HepG2 (cell line): Measurements from ENCODE around the gene SPDYE4. TPM values are rescaled to one million over a fixed set of nuclear protein-coding genes. Genes with fewer than 3 reads are reported as not detected.
A peak's percentile ranks its signal among the peaks of the same experiment; 100 is the strongest.

Experiments used
- ATAC-seq: fragments of 200-7000 bp; cut with Tn5 transposase; 3 replicates; pipeline ENCODE4 v1.9.1; 2020; ENCODE audit warnings: mild to moderate bottlenecking, moderate library complexity
- BruUV-seq: library from RNA; stranded (reverse); fragments of 400-500 nt; replicated peaks from 2 replicates; lab custom pipeline; 2021; lab: Mats Ljungman, UMichigan
- CTCF ChIA-PET: fragments of 300-600 bp; formaldehyde crosslinking; extraction: SDS; loops from one replicate; lab custom pipeline; 2021; ENCODE audit warnings: low total read pairs, inconsistent platforms, low intra/inter-chr PET ratio; lab: Yijun Ruan, JAX
- POLR2A ChIA-PET: fragments of 350-600 bp; sonication (Branson Sonifier 250); formaldehyde crosslinking; loops from one replicate; lab custom pipeline; 2020; ENCODE audit warnings: antibody characterized with exemption, inconsistent platforms; lab: Yijun Ruan, JAX
- DNase-seq: peaks from one replicate; pipeline ENCODE4 v3.0.0-alpha.2; 2015; ENCODE audit warnings: low spot score
- FAIRE-seq: peaks from 3 replicates; lab custom pipeline; 2011; peaks lifted over from hg19 to GRCh38; lab: Jason Lieb, UNC
- H2AFZ ChIP-seq: one replicate; pipeline ENCODE4 v1.6.1; 2011; ENCODE audit warnings: low read length, inconsistent platforms
- H3K27ac ChIP-seq: fragments of 300-600 bp; 3 replicates; pipeline ENCODE4 v1.8.0; 2011; ENCODE audit warnings: mixed run types, mild to moderate bottlenecking, mixed read lengths, low read length, inconsistent platforms; ENCODE audit not compliant: insufficient read depth; ENCODE audit errors: extremely low read length
- H3K27me3 ChIP-seq, 2 experiments: fragments of 200-600 bp in 1 of 2; 2 replicates in 1 of 2; 3 replicates in 1 of 2; pipeline versions ENCODE4 v1.6.0 to v1.8.0; 2011; ENCODE audit warnings: low read length in 2 of 2, mild to moderate bottlenecking in 2 of 2, moderate library complexity in 2 of 2, inconsistent platforms in 1 of 2; ENCODE audit not compliant: insufficient read depth in 2 of 2, control insufficient read depth in 1 of 2
- H3K36me3 ChIP-seq, 2 experiments: fragments of 200-600 bp in 1 of 2; replicated peaks in 1 of 2; 2 replicates in 1 of 2; 3 replicates in 1 of 2; pipeline versions ENCODE4 v1.5.1 to v1.8.0; 2011; ENCODE audit warnings: low read length in 2 of 2, inconsistent platforms in 1 of 2; ENCODE audit not compliant: insufficient read depth in 2 of 2, control insufficient read depth in 1 of 2
- H3K4me1 ChIP-seq: 2 replicates; pipeline ENCODE4 v1.5.1; 2012; ENCODE audit warnings: low read length, inconsistent platforms; ENCODE audit not compliant: insufficient read depth
- H3K4me2 ChIP-seq: 2 replicates; pipeline ENCODE4 v1.6.0; 2011; ENCODE audit warnings: low read depth, low read length, inconsistent platforms
- H3K4me3 ChIP-seq, 3 experiments: fragments of 200-600 bp in 1 of 3; sonication (generic), shearing (Covaris generic) in 1 of 3; replicated peaks in 1 of 3; 2 replicates each; pipeline ENCODE4 v1.5.1; 2011 to 2016; ENCODE audit warnings: low read length in 3 of 3, inconsistent platforms in 2 of 3, low read depth in 2 of 3, mild to moderate bottlenecking in 2 of 3, control low read depth in 1 of 3, mixed read lengths in 1 of 3; ENCODE audit not compliant: insufficient read depth in 1 of 3
- H3K79me2 ChIP-seq: one replicate; pipeline ENCODE4 v1.6.1; 2011; ENCODE audit warnings: low read length, inconsistent platforms; ENCODE audit not compliant: insufficient read depth
- H3K9ac ChIP-seq: 2 replicates; pipeline ENCODE4 v1.6.0; 2011; ENCODE audit warnings: mild to moderate bottlenecking, low read depth, low read length, inconsistent platforms; ENCODE audit not compliant: insufficient read depth
- H3K9me3 ChIP-seq: 2 replicates; pipeline ENCODE4 v1.5.1; 2012; ENCODE audit warnings: mild to moderate bottlenecking, low read length
- H4K20me1 ChIP-seq: 2 replicates; pipeline ENCODE4 v1.6.0; 2011; ENCODE audit warnings: inconsistent platforms, mild to moderate bottlenecking, low read length, moderate library complexity; ENCODE audit not compliant: insufficient read depth
- ATF7 ChIP-seq, 2 experiments: fragments of 450-650 bp in 1 of 2; sonication (generic) in 1 of 2; formaldehyde crosslinking in 1 of 2; IDR thresholded peaks; 2 replicates each; pipeline versions ENCODE4 v1.4.0 to v1.6.1; 2016 to 2020; ENCODE audit warnings: antibody characterized with exemption in 1 of 2, mild to moderate bottlenecking in 1 of 2, missing genetic modification reagents in 1 of 2
- CREB1 ChIP-seq, 2 experiments: fragments of 450-650 bp in 1 of 2; IDR thresholded peaks; 2 replicates each; pipeline ENCODE4 v1.6.1; 2016 to 2017; ENCODE audit warnings: control low read depth in 1 of 2, mild to moderate bottlenecking in 1 of 2, missing compliant biosample characterization in 1 of 2, missing genetic modification characterization in 1 of 2
- GZF1 ChIP-seq: sonication (generic); formaldehyde crosslinking; IDR thresholded peaks from 2 replicates; pipeline ENCODE4 v1.5.1; 2020; ENCODE audit warnings: mild to moderate bottlenecking, missing genetic modification reagents
- HOXA5 ChIP-seq: sonication (generic); formaldehyde crosslinking; IDR thresholded peaks from 2 replicates; pipeline ENCODE4 v1.4.0; 2020; ENCODE audit warnings: missing genetic modification reagents
- KMT2A ChIP-seq: sonication (generic); formaldehyde crosslinking; IDR thresholded peaks from 2 replicates; pipeline ENCODE4 v1.4.0; 2020; ENCODE audit warnings: missing genetic modification reagents
- ZNF253 ChIP-seq: sonication (generic); formaldehyde crosslinking; IDR thresholded peaks from 2 replicates; pipeline ENCODE4 v1.8.0; 2022; ENCODE audit warnings: mild to moderate bottlenecking, missing genetic modification reagents, borderline replicate concordance
- WGBS: methylation state at CpG from one replicate; pipeline ENCODE4 v1.1.6; 2017; ENCODE audit warnings: low lambda C conversion rate; 5-methylcytosine and 5-hydroxymethylcytosine counted together
- in situ Hi-C: cut with HindIII; loops from 2 replicates; pipeline ENCODE4 v1.10.0; 2017; ENCODE audit warnings: low pct_unique_long_range_greater_than_20kb; ENCODE audit not compliant: extremely low pct_ligation_motif_present
- intact Hi-C: fragments of 100-400 bp; cut with micrococcal nuclease; formaldehyde crosslinking; loops from one replicate; pipeline ENCODE4 v1.10.0; 2022; ENCODE audit not compliant: unreplicated experiment
- polyA plus RNA-seq, 8 experiments: library from polyadenylated mRNA; depleted of rRNA in 3 of 8; stranded (reverse) in 7 of 8; unstranded in 1 of 8; fragments of >200 nt; fragmentation: Illumina TruSeq in 4 of 8; extraction: Trizol in 4 of 8; gene quantifications; 2 replicates each; pipeline versions ENCODE4 v1.2.1 to v1.2.3, GENCODE V29; 2011 to 2016; ENCODE audit warnings: low read depth in 4 of 8, missing spikeins in 1 of 8, mixed read lengths in 1 of 8; ENCODE audit not compliant: insufficient read depth in 1 of 8
- total RNA-seq, 5 experiments: library from RNA; depleted of rRNA; stranded (reverse); fragments of >200 nt; fragmentation: Illumina TruSeq; extraction: Trizol; gene quantifications; 2 replicates each; pipeline ENCODE4 v1.2.3, GENCODE V29; 2016; ENCODE audit warnings: low read depth in 1 of 5

The SPDYE4 gene
- total and polyA plus RNA-seq, 2 of the 13 experiments (the other 11 are each of a cell fraction or from before 2014, with no cell fraction given): not detected

- ChIA-PET CTCF (interaction anchor here (0.9 to 1.1 kb wide), 2 partner anchors 32 to 142 kb away, joined by 4 to 6 read pairs; no protein-coding TSS in a partner anchor), POLR2A (no interaction called here)
- Histone ChIP-seq H3K9me3 (no peaks in the 10 kb centered on the region), H3K27me3 (peaks cover 8 to 47% of the 10 kb centered on the region in 2 experiments), H3K4me3 (no peak overlapping the region), H3K4me2 (no peak overlapping the region), H3K27ac (no peak overlapping the region), H4K20me1 (no peaks in the 10 kb centered on the region), H3K9ac (no peak overlapping the region), H2AFZ (no peak overlapping the region), H3K4me1 (no peaks in the 10 kb centered on the region), H3K36me3 (no peaks in the 10 kb centered on the region), H3K79me2 (no peaks in the 10 kb centered on the region)
- peak; percentile 92 for TF ChIP-seq CREB1 (IDR thresholded peaks at IDR 0.05)
- no peak for TF ChIP-seq CREB1 (CRISPR knock-in tag; IDR thresholded peaks at IDR 0.05)
- TF ChIP-seq KMT2A: no peak
- peak; percentile 98 for TF ChIP-seq ATF7 (IDR thresholded peaks at IDR 0.05)
- TF ChIP-seq ATF7 (CRISPR knock-in tag; IDR thresholded peaks at IDR 0.05): no peak
- FAIRE-seq: no peak
- intact Hi-C loops (no loop called here), in situ Hi-C loops (no loop called here)
- no peak for ATAC-seq
- no peak for DNase-seq
- WGBS: 21% methylated on average over 10 of the region's 12 CpGs
- no TSS peak for BruUV-seq
These were observed 5.0 kb downstream of the SPDYE4 start for GRCh38 chr17:8753136-8753975.

DNA sequence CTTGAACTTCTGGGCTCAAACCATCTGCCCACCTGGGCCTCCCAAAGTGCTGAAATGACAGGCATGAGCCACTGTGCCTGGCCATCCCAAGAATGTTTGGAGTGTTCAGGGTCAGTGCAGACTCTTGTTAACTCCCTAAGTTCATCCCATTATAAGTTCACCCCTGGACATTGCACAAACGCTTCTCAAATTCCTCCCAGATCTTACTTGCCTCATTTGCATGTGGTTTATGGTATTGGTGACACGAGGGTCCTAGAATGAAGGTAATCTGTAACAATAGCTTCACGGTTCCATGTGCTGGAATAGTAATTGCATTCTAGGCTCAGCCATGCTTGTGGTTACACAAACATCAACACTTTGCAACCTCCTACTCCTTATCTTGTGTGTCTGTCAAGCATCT lies 8.7 kb downstream of the SPDYE4 start:
- Histone ChIP-seq H3K4me2 (no peak overlapping the region), H3K4me3 (no peak overlapping the region), H3K27me3 (peaks cover 1 to 26% of the 10 kb centered on the region in 2 experiments; a peak in 4 of 5 replicates), H3K4me1 (0 out of 2 replicates have a peak, but pooled peaks cover 6% of the 10 kb centered on the region), H3K9ac (no peak overlapping the region), H3K36me3 (no peaks in the 10 kb centered on the region), H3K79me2 (no peaks in the 10 kb centered on the region), H3K27ac (no peak overlapping the region), H4K20me1 (no peaks in the 10 kb centered on the region), H3K9me3 (no peaks in the 10 kb centered on the region), H2AFZ (no peak overlapping the region)
- FAIRE-seq: no peak
- TF ChIP-seq ZNF253 (CRISPR knock-in tag): no peak
- TF ChIP-seq HOXA5 (CRISPR knock-in tag): no peak
- no peak for TF ChIP-seq GZF1 (CRISPR knock-in tag)
- ChIA-PET CTCF (no interaction called here), POLR2A (no interaction called here)
- WGBS: 0% methylated on average over 3 of the region's 3 CpGs
- no peak for DNase-seq
- intact Hi-C loops (loop anchor here (5.0 kb wide), 1 partner anchor 177 kb away; no protein-coding TSS in a partner anchor), in situ Hi-C loops (loop anchor here (10.0 kb wide), 2 partner anchors 175 to 345 kb away; no protein-coding TSS in a partner anchor)
- no peak for ATAC-seq
- BruUV-seq: no TSS peak
